Measurements from ENCODE around the gene VEPH1.

VEPH1 gene

GRCh38 chr3:157300981-157301663, 202.1 kb downstream of the VEPH1 start:
- Histone ChIP-seq H3K36me3 (ENCODE audit: control insufficient read depth, insufficient read depth, low read length) (no peaks in the 10 kb centered on the region), H3K9ac (ENCODE audit: low read length) (no peak overlapping the region), H3K4me1 (ENCODE audit: control insufficient read depth, insufficient read depth, low read length) (no peaks in the 10 kb centered on the region), H3K27me3 (ENCODE audit: control insufficient read depth, insufficient read depth, low read length) (no peaks in the 10 kb centered on the region), H3K4me3 (ENCODE audit: low read depth, low read length) (no peak overlapping the region), H3K27ac (ENCODE audit: low read depth, low read length) (no peak overlapping the region), H3K9me3 (ENCODE audit: control insufficient read depth, insufficient read depth, low read depth, low read length) (no peaks in the 10 kb centered on the region)

GRCh38 chr3:157300094-157300493, 203.1 kb downstream of the VEPH1 start:
- Histone ChIP-seq H3K9ac (ENCODE audit: low read length) (no peak overlapping the region), H3K4me3 (ENCODE audit: low read depth, low read length) (no peak overlapping the region), H3K9me3 (ENCODE audit: control insufficient read depth, insufficient read depth, low read depth, low read length) (no peaks in the 10 kb centered on the region), H3K36me3 (ENCODE audit: control insufficient read depth, insufficient read depth, low read length) (no peaks in the 10 kb centered on the region), H3K27me3 (ENCODE audit: control insufficient read depth, insufficient read depth, low read length) (no peaks in the 10 kb centered on the region), H3K4me1 (ENCODE audit: control insufficient read depth, insufficient read depth, low read length) (peaks cover under 1% of the 10 kb centered on the region; the same call in 1 of the 2 replicates), H3K27ac (ENCODE audit: low read depth, low read length) (no peak overlapping the region)

- peaks cover 3% of the 10 kb centered on the region; the same call in 1 of the 2 replicates for H3K4me1 ChIP-seq (ENCODE audit: control insufficient read depth, insufficient read depth, low read length)
- H3K9me3 ChIP-seq (ENCODE audit: control insufficient read depth, insufficient read depth, low read depth, low read length), result no peaks in the 10 kb centered on the region
Measured at GRCh38 chr3:157297328-157297915, 205.8 kb downstream of the VEPH1 start.

DNA sequence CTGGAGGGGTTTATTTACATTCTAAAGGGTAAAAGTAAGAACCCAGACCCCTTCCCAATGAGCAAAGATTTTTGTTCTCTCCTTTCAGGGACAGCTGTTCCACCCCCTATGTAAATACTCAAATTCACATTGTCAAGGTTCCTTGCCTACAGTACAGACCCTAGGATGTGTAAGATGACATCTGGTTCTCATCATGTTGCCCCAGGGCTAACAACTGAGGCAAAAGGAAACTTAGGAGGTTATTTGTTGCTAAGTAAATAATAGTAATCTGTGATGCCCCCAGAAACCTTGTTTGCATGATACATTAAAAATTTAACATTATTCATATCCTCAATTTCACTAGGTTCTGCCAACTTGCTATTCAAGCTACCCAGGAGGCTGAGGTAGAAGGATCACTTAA, 208.3 kb downstream of the VEPH1 start:
- H3K36me3 ChIP-seq (ENCODE audit: control insufficient read depth, insufficient read depth, low read length), result no peaks in the 10 kb centered on the region
- H3K27ac ChIP-seq (ENCODE audit: low read depth, low read length), result no peak overlapping the region
- H3K27me3 ChIP-seq (ENCODE audit: control insufficient read depth, insufficient read depth, low read length), result no peaks in the 10 kb centered on the region

More at GRCh38 chr3:157297328-157297915, 205.8 kb downstream of the VEPH1 start:
- Histone ChIP-seq H3K27me3 (ENCODE audit: control insufficient read depth, insufficient read depth, low read length) (no peaks in the 10 kb centered on the region), H3K9ac (ENCODE audit: low read length) (no peak overlapping the region), H3K36me3 (ENCODE audit: control insufficient read depth, insufficient read depth, low read length) (no peaks in the 10 kb centered on the region), H3K4me3 (ENCODE audit: low read depth, low read length) (no peak overlapping the region), H3K27ac (ENCODE audit: low read depth, low read length) (no peak overlapping the region)

GRCh38 chr3:157294491-157294890, 208.7 kb downstream of the VEPH1 start:
- Histone ChIP-seq H3K36me3 (ENCODE audit: control insufficient read depth, insufficient read depth, low read length) (no peaks in the 10 kb centered on the region), H3K9me3 (ENCODE audit: control insufficient read depth, insufficient read depth, low read depth, low read length) (no peaks in the 10 kb centered on the region), H3K9ac (ENCODE audit: low read length) (no peak overlapping the region), H3K4me1 (ENCODE audit: control insufficient read depth, insufficient read depth, low read length) (peaks cover 3% of the 10 kb centered on the region; the same call in 1 of the 2 replicates), H3K27ac (ENCODE audit: low read depth, low read length) (no peak overlapping the region), H3K4me3 (ENCODE audit: low read depth, low read length) (no peak overlapping the region), H3K27me3 (ENCODE audit: control insufficient read depth, insufficient read depth, low read length) (no peaks in the 10 kb centered on the region)

More for the DNA sequence above, 208.3 kb downstream of the VEPH1 start:
- no peaks in the 10 kb centered on the region for H3K9me3 ChIP-seq (ENCODE audit: control insufficient read depth, insufficient read depth, low read depth, low read length)
- no peak overlapping the region for H3K4me3 ChIP-seq (ENCODE audit: low read depth, low read length)
- H3K4me1 ChIP-seq (ENCODE audit: control insufficient read depth, insufficient read depth, low read length), result peaks cover 3% of the 10 kb centered on the region; the same call in 1 of the 2 replicates
- H3K9ac ChIP-seq (ENCODE audit: low read length), result no peak overlapping the region

- peaks cover 3% of the 10 kb centered on the region; the same call in 1 of the 2 replicates for H3K4me1 ChIP-seq (ENCODE audit: control insufficient read depth, insufficient read depth, low read length)
- no peak overlapping the region for H3K27ac ChIP-seq (ENCODE audit: low read depth, low read length)
- no peak overlapping the region for H3K4me3 ChIP-seq (ENCODE audit: low read depth, low read length)
- H3K9ac ChIP-seq (ENCODE audit: low read length), result no peak overlapping the region
- no peaks in the 10 kb centered on the region for H3K27me3 ChIP-seq (ENCODE audit: control insufficient read depth, insufficient read depth, low read length)
- H3K9me3 ChIP-seq (ENCODE audit: control insufficient read depth, insufficient read depth, low read depth, low read length), result no peaks in the 10 kb centered on the region
- H3K36me3 ChIP-seq (ENCODE audit: control insufficient read depth, insufficient read depth, low read length), result no peaks in the 10 kb centered on the region
Measured at GRCh38 chr3:157290766-157291165, 212.4 kb downstream of the VEPH1 start.

DNA sequence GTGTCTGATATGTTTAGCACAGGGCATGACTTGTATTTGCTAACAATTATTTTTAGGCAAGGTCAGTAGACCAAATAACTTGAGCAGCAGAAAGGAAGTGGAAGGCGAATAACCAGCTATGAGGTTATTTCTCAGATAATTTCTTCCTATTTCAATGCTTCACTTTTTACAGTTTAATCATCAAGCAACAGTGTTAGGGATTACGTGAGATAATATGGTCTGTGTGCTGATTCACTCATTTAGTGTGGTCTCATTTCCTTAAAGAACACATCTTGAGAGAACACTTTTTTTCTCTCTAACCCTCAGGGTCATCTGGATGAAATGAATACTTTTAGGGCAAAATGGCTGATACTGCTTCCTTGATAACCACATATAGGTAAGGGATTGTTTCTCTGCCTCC, 217.2 kb downstream of the VEPH1 start:
- Histone ChIP-seq H3K27me3 (ENCODE audit: control insufficient read depth, insufficient read depth, low read length) (no peaks in the 10 kb centered on the region), H3K36me3 (ENCODE audit: control insufficient read depth, insufficient read depth, low read length) (no peaks in the 10 kb centered on the region), H3K9me3 (ENCODE audit: control insufficient read depth, insufficient read depth, low read depth, low read length) (no peaks in the 10 kb centered on the region), H3K27ac (ENCODE audit: low read depth, low read length) (no peak overlapping the region), H3K4me1 (ENCODE audit: control insufficient read depth, insufficient read depth, low read length) (no peaks in the 10 kb centered on the region), H3K9ac (ENCODE audit: low read length) (no peak overlapping the region), H3K4me3 (ENCODE audit: low read depth, low read length) (no peak overlapping the region)

- no peaks in the 10 kb centered on the region for H3K36me3 ChIP-seq (ENCODE audit: control insufficient read depth, insufficient read depth, low read length)
- no peaks in the 10 kb centered on the region for H3K4me1 ChIP-seq (ENCODE audit: control insufficient read depth, insufficient read depth, low read length)
- H3K9me3 ChIP-seq (ENCODE audit: control insufficient read depth, insufficient read depth, low read depth, low read length), result no peaks in the 10 kb centered on the region
- H3K27me3 ChIP-seq (ENCODE audit: control insufficient read depth, insufficient read depth, low read length), result no peaks in the 10 kb centered on the region
- no peak overlapping the region for H3K4me3 ChIP-seq (ENCODE audit: low read depth, low read length)
- no peak overlapping the region for H3K9ac ChIP-seq (ENCODE audit: low read length)
- H3K27ac ChIP-seq (ENCODE audit: low read depth, low read length), result no peak overlapping the region
Measured at GRCh38 chr3:157285141-157285540, 218.1 kb downstream of the VEPH1 start.

DNA sequence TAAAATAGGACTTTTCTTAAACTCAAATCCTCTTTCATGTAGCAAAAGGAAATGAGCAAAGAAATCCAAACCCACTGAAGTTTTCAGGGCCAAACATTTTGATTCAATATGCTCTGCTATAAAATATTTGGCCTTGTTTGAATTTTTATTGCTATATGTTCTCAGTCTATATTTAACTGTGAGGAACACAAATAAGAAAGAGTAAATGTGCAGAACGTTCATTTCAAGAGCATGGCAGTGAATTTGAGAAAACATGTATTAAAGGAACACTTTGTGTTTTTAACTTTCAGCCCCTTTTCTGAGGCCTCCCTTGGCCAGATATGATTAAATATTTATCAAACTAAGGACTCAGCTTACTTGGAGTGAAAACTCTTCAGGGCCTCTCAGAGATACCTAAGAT, 218.5 kb downstream of the VEPH1 start:
- H3K9me3 ChIP-seq (ENCODE audit: control insufficient read depth, insufficient read depth, low read depth, low read length), result no peaks in the 10 kb centered on the region
- no peak overlapping the region for H3K27ac ChIP-seq (ENCODE audit: low read depth, low read length)
- no peak overlapping the region for H3K4me3 ChIP-seq (ENCODE audit: low read depth, low read length)
- no peak overlapping the region for H3K9ac ChIP-seq (ENCODE audit: low read length)
- H3K36me3 ChIP-seq (ENCODE audit: control insufficient read depth, insufficient read depth, low read length), result no peaks in the 10 kb centered on the region
- H3K27me3 ChIP-seq (ENCODE audit: control insufficient read depth, insufficient read depth, low read length), result no peaks in the 10 kb centered on the region
- no peaks in the 10 kb centered on the region for H3K4me1 ChIP-seq (ENCODE audit: control insufficient read depth, insufficient read depth, low read length)

GRCh38 chr3:157282261-157283191, 220.7 kb downstream of the VEPH1 start:
- no peaks in the 10 kb centered on the region for H3K36me3 ChIP-seq (ENCODE audit: control insufficient read depth, insufficient read depth, low read length)
- no peak overlapping the region for H3K27ac ChIP-seq (ENCODE audit: low read depth, low read length)
- no peak overlapping the region for H3K9ac ChIP-seq (ENCODE audit: low read length)
- H3K4me1 ChIP-seq (ENCODE audit: control insufficient read depth, insufficient read depth, low read length), result no peaks in the 10 kb centered on the region
- H3K4me3 ChIP-seq (ENCODE audit: low read depth, low read length), result no peak overlapping the region
- H3K9me3 ChIP-seq (ENCODE audit: control insufficient read depth, insufficient read depth, low read depth, low read length), result no peaks in the 10 kb centered on the region
- H3K27me3 ChIP-seq (ENCODE audit: control insufficient read depth, insufficient read depth, low read length), result no peaks in the 10 kb centered on the region

- Histone ChIP-seq H3K27ac (ENCODE audit: low read depth, low read length) (no peak overlapping the region), H3K27me3 (ENCODE audit: control insufficient read depth, insufficient read depth, low read length) (no peaks in the 10 kb centered on the region), H3K9ac (ENCODE audit: low read length) (no peak overlapping the region), H3K9me3 (ENCODE audit: control insufficient read depth, insufficient read depth, low read depth, low read length) (no peaks in the 10 kb centered on the region), H3K4me1 (ENCODE audit: control insufficient read depth, insufficient read depth, low read length) (peaks cover 5% of the 10 kb centered on the region), H3K36me3 (ENCODE audit: control insufficient read depth, insufficient read depth, low read length) (no peaks in the 10 kb centered on the region), H3K4me3 (ENCODE audit: low read depth, low read length) (no peak overlapping the region)
Measured at GRCh38 chr3:157280786-157281185, 222.4 kb downstream of the VEPH1 start.
